Neuronal stem cell (in vitro differentiated cells): ENCODE results near the gene INHBE.

ENCODE experiments used
- DNase-seq: peaks from one replicate; pipeline ENCODE4 v3.0.0-alpha.2; 2013; ENCODE audit warnings: low spot score
- H2AFZ ChIP-seq: one replicate; pipeline ENCODE4 v1.6.1; 2013; ENCODE audit warnings: mild to moderate bottlenecking, low read length, inconsistent platforms
- H2AK5ac ChIP-seq: 2 replicates; pipeline ENCODE4 v1.6.1; 2013; ENCODE audit warnings: low read depth, mild to moderate bottlenecking, inconsistent platforms, low read length, moderate library complexity, mixed read lengths
- H2BK120ac ChIP-seq: 2 replicates; pipeline ENCODE4 v1.6.1; 2013; ENCODE audit warnings: low read depth, mild to moderate bottlenecking, inconsistent platforms, low read length, moderate library complexity, mixed read lengths
- H2BK12ac ChIP-seq: one replicate; pipeline ENCODE4 v1.6.1; 2013; ENCODE audit warnings: low read length, inconsistent platforms
- H2BK15ac ChIP-seq: 2 replicates; pipeline ENCODE4 v1.6.1; 2013; ENCODE audit warnings: mild to moderate bottlenecking, low read length, inconsistent platforms, mixed read lengths
- H2BK5ac ChIP-seq: one replicate; pipeline ENCODE4 v1.6.1; 2013; ENCODE audit warnings: inconsistent platforms, mild to moderate bottlenecking, low read length, moderate library complexity
- H3K14ac ChIP-seq: one replicate; pipeline ENCODE4 v1.6.1; 2013; ENCODE audit warnings: low read length, inconsistent platforms
- H3K18ac ChIP-seq: 2 replicates; pipeline ENCODE4 v1.6.1; 2013; ENCODE audit warnings: low read length, inconsistent platforms
- H3K23ac ChIP-seq: 2 replicates; pipeline ENCODE4 v1.6.1; 2013; ENCODE audit warnings: low read depth, mild to moderate bottlenecking, mixed read lengths, low read length, inconsistent platforms; ENCODE audit not compliant: poor library complexity
- H3K27ac ChIP-seq: replicated peaks from 3 replicates; pipeline ENCODE4 v1.5.1; 2013; ENCODE audit warnings: low read length, inconsistent platforms
- H3K27me3 ChIP-seq, 3 experiments: 2 replicates each; pipeline ENCODE4 v1.6.1; 2013; ENCODE audit warnings: low read length in 3 of 3, mild to moderate bottlenecking in 2 of 3, inconsistent platforms in 1 of 3, low read depth in 1 of 3, mixed read lengths in 1 of 3, moderate library complexity in 1 of 3; ENCODE audit not compliant: control insufficient read depth in 3 of 3, insufficient read depth in 3 of 3
- H3K36me3 ChIP-seq, 2 donors: replicated peaks in 1 of 2; 2 replicates each; pipeline ENCODE4 v1.6.1; 2013; ENCODE audit warnings: low read length in 2 of 2; ENCODE audit not compliant: control insufficient read depth in 2 of 2, insufficient read depth in 2 of 2
- H3K4ac ChIP-seq: 2 replicates; pipeline ENCODE4 v1.6.1; 2013; ENCODE audit warnings: inconsistent platforms, mild to moderate bottlenecking, low read length, moderate library complexity
- H3K4me1 ChIP-seq, 2 donors: 1 replicate in 1 of 2; 2 replicates in 1 of 2; pipeline ENCODE4 v1.6.1; 2013; ENCODE audit warnings: low read length in 2 of 2, low read depth in 1 of 2; ENCODE audit not compliant: control insufficient read depth in 2 of 2, insufficient read depth in 1 of 2
- H3K4me2 ChIP-seq: one replicate; pipeline ENCODE4 v1.6.1; 2013; ENCODE audit warnings: mild to moderate bottlenecking, low read length, inconsistent platforms; ENCODE audit not compliant: insufficient read depth, poor library complexity, severe bottlenecking
- H3K4me3 ChIP-seq, 2 donors: 2 replicates each; pipeline ENCODE4 v1.5.1; 2013; ENCODE audit warnings: low read length in 2 of 2, mild to moderate bottlenecking in 2 of 2, inconsistent platforms in 1 of 2, moderate library complexity in 1 of 2
- H3K79me1 ChIP-seq: one replicate; pipeline ENCODE4 v1.6.1; 2013; ENCODE audit warnings: low read depth, mild to moderate bottlenecking, inconsistent platforms, low read length, moderate library complexity
- H3K9ac ChIP-seq: one replicate; pipeline ENCODE4 v1.6.1; 2013; ENCODE audit warnings: mild to moderate bottlenecking, low read depth, low read length, inconsistent platforms; ENCODE audit not compliant: poor library complexity
- H3K9me3 ChIP-seq, 2 donors: replicated peaks in 1 of 2; 2 replicates each; pipeline versions ENCODE3 to v1.6.1; 2013; ENCODE audit warnings: low read length in 2 of 2, mild to moderate bottlenecking in 2 of 2, inconsistent platforms in 1 of 2, low read depth in 1 of 2, mixed read lengths in 1 of 2, moderate library complexity in 1 of 2; ENCODE audit not compliant: control insufficient read depth in 2 of 2, insufficient read depth in 1 of 2
- H4K8ac ChIP-seq: one replicate; pipeline ENCODE4 v1.6.1; 2013; ENCODE audit warnings: low read depth, mild to moderate bottlenecking, inconsistent platforms, low read length, moderate library complexity
- H4K91ac ChIP-seq: one replicate; pipeline ENCODE4 v1.6.1; 2013; ENCODE audit warnings: low read length, low read depth, mild to moderate bottlenecking, inconsistent platforms; ENCODE audit not compliant: poor library complexity
- WGBS, 2 donors: extraction: QIAGEN DNeasy Blood & Tissue Kit; methylation state at CpG; one replicate each; pipeline ENCODE4 v1.1.7; 2013; ENCODE audit warnings: missing lambda C conversion rate in 2 of 2, mixed read lengths in 1 of 2; ENCODE audit not compliant: insufficient read length in 2 of 2, insufficient replicate concordance in 1 of 2; ENCODE audit errors: extremely low coverage in 2 of 2; 5-methylcytosine and 5-hydroxymethylcytosine counted together

INHBE gene

DNA sequence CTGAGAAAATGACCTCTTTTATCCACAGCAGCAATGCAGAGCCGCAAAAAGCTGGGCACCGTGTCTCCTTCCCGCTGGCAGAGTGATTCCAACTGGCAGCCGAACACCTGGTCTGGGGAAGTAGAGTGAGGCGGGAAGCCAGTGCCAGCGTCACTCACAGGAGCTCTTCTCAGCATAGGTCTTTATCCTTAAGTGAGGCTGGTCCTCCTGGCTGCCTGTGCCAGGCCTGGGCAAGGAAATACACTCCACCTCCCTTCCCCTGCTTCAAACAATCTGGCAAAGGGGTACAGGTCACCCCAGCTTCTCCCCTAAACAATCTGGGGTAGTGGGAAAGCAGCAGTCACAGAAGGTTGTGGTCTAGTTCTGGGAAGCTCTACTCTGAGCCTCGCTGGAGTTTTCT is 19.8 kb downstream of the INHBE start:
- WGBS, 2 donors, result no CpG with 5 or more reads among the region's 7 CpGs

DNA sequence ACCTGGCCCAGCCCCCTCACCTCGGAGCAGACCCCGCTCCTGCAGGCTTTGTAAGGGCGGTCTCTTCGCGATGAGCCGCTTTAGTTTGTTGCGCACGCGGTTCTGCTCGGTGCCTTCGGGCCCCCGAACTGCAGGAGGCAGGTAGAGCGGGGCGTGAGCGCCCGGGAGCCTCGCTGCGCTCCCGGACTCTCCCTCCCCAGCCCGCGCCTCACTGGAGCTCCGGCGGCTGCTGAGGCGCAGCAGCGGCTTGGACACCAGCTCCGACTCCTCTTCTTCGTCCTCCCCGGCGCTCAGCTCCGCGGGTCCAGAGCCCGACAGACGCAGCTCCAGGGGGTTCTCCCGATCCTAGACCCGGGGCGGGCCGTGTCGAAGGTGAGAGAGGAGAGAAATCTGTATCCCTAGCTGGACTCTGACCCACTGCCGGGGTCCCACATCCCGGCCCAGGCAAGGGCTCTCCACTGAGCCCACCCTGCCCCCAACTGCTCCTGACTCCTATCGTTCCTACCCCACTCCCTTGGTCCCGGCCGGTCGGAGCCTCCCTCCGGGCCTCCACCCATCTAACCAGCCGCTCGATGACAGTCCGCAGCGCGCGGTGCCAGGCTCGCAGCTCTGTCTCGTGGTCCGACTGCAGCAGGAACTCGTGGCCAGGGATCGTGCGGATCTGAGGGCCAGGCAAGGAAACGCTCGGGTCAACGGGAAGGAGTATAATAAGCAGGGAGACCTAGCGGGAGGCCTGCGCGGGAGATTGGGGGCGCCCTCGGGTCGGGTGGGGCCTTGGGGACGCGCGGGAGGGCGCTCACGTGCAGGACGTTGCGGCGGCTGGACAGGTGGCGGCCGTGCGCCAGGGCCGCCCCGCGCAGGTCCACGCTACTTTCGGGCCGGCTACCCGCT is 20.4 kb downstream of the INHBE start:
- H3K36me3 ChIP-seq, result no peaks in the 10 kb centered on the region
- no peak for DNase-seq
- WGBS, 2 donors, result no CpG with 5 or more reads among the region's 84 CpGs

More for the DNA sequence above, 19.8 kb downstream of the INHBE start:
- peaks cover 22 to 70% (median 69%) of the 10 kb centered on the region in 3 experiments for H3K27me3 ChIP-seq
- H3K18ac ChIP-seq, result no peak overlapping the region
- no peak overlapping the region for H4K8ac ChIP-seq
- no peaks in the 10 kb centered on the region for H3K79me1 ChIP-seq
- no peak overlapping the region for H3K9ac ChIP-seq
- H3K23ac ChIP-seq, result no peak overlapping the region
- no peak overlapping the region for H2AK5ac ChIP-seq
- H3K4me1 ChIP-seq, result peaks cover 5 to 21% of the 10 kb centered on the region in 2 donors
- H2BK15ac ChIP-seq, result no peak overlapping the region
- H2BK12ac ChIP-seq, result no peak overlapping the region
- peak overlapping the region; percentile 98 for H2AFZ ChIP-seq
- no peak for DNase-seq
- no peak overlapping the region for H3K4me3 ChIP-seq
- no peak overlapping the region for H3K4ac ChIP-seq
- peaks cover 4% of the 10 kb centered on the region in 2 donors for H3K9me3 ChIP-seq
- no peak overlapping the region for H2BK5ac ChIP-seq
- no peak overlapping the region for H4K91ac ChIP-seq
- no peak overlapping the region for H3K27ac ChIP-seq
- no peak overlapping the region for H2BK120ac ChIP-seq
- no peak overlapping the region for H3K14ac ChIP-seq
- H3K4me2 ChIP-seq, result peak overlapping the region; percentile 81
- no peaks in the 10 kb centered on the region for H3K36me3 ChIP-seq

DNA sequence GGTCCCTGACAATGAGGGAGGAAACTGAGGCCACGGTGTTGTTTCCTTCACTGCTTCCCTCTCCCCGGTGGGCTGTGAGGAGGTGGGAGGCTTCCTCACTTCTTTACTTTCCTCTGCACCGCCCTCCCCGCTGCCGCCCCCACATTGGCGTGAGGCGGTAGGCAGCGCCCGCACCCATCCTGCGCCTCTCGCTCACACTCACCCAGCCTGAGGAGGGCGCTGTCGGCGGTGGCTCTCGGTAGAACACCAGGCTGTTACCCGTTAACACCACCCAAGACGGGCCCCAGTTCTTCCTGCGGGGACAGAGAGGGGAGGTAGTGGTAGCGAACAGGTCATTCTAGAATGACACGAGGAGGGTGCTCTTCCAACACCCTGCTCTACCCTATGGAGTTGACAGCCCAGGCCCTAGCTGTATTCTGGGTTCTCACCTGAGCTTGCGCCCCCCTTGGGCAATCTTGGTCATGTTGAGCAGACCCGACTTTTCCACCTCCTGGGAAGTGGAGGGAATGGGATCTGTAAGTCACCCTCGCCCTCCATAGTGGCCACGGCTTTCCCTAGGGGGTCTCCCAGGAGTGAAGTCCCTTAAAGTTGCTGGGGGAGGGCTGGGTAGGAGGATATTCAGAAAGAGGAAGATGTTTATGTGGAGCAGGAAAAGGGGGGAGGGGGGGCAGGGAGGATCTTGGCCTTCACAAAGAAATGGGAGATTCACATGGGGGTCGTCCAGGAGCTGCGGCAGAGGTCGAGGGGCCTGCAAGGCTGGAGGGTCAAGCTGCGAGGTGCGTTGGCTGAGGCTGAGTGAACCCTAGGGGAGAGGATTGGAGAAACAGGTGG is 21.3 kb downstream of the INHBE start:
- WGBS, 2 donors, result no CpG with 5 or more reads among the region's 29 CpGs
- peak overlapping the region; percentile 80 for H2AK5ac ChIP-seq
- H2AFZ ChIP-seq, result peak overlapping the region; percentile 98
- no peak overlapping the region for H4K91ac ChIP-seq
- no peaks in the 10 kb centered on the region for H3K79me1 ChIP-seq
- peaks cover 22 to 71% (median 67%) of the 10 kb centered on the region in 3 experiments for H3K27me3 ChIP-seq
- H3K18ac ChIP-seq, result peak overlapping the region; percentile 73
- peak overlapping the region; percentile 54 for H3K9ac ChIP-seq
- peak overlapping the region; percentile 3 for H2BK5ac ChIP-seq
- DNase-seq, result no peak
- H2BK15ac ChIP-seq, result peak overlapping the region; percentile 61
- H3K14ac ChIP-seq, result peak overlapping the region; percentile 73
- peaks cover 5 to 21% of the 10 kb centered on the region in 2 donors for H3K4me1 ChIP-seq
- no peak overlapping the region for H2BK120ac ChIP-seq
- H3K23ac ChIP-seq, result peak overlapping the region; percentile 90
- H3K4me3 ChIP-seq, result peak overlapping the region; percentile 34 to 47
- no peak overlapping the region for H4K8ac ChIP-seq
- no peaks in the 10 kb centered on the region for H3K36me3 ChIP-seq
- peak overlapping the region; percentile 85 for H2BK12ac ChIP-seq
- H3K27ac ChIP-seq, result no peak overlapping the region
- no peak overlapping the region for H3K4ac ChIP-seq
- peak overlapping the region; percentile 81 for H3K4me2 ChIP-seq
- peaks cover 0 to 4% of the 10 kb centered on the region in 2 donors for H3K9me3 ChIP-seq

More for the DNA sequence above, 20.4 kb downstream of the INHBE start:
- no peaks in the 10 kb centered on the region for H3K79me1 ChIP-seq
- peak overlapping the region; percentile 85 for H2BK12ac ChIP-seq
- peaks cover 22 to 71% (median 67%) of the 10 kb centered on the region in 3 experiments for H3K27me3 ChIP-seq
- peak overlapping the region; percentile 90 for H3K23ac ChIP-seq
- H4K91ac ChIP-seq, result no peak overlapping the region
- H3K14ac ChIP-seq, result peak overlapping the region; percentile 73
- peak overlapping the region; percentile 34 to 47 for H3K4me3 ChIP-seq
- H2AK5ac ChIP-seq, result peak overlapping the region; percentile 80
- H3K4ac ChIP-seq, result no peak overlapping the region
- H2BK120ac ChIP-seq, result no peak overlapping the region
- peaks cover 5 to 21% of the 10 kb centered on the region in 2 donors for H3K4me1 ChIP-seq
- H4K8ac ChIP-seq, result no peak overlapping the region
- H3K9me3 ChIP-seq, result peaks cover 3 to 4% of the 10 kb centered on the region in 2 donors
- peak overlapping the region; percentile 81 for H3K4me2 ChIP-seq
- peak overlapping the region; percentile 98 for H2AFZ ChIP-seq
- H3K18ac ChIP-seq, result peak overlapping the region; percentile 73
- H3K27ac ChIP-seq, result no peak overlapping the region
- H2BK5ac ChIP-seq, result no peak overlapping the region
- H3K9ac ChIP-seq, result peak overlapping the region; percentile 54
- H2BK15ac ChIP-seq, result peak overlapping the region; percentile 61
